ENCODE results near the gene DDX56. TPM values are rescaled to one million over a fixed set of nuclear protein-coding genes. Genes with fewer than 3 reads are reported as not detected.
A peak's percentile ranks its signal among the peaks of the same experiment; 100 is the strongest.

DDX56 gene
- total RNA-seq, 2 donors from 2014 or later = 32.2 to 54.1 TPM

GRCh38 chr7:44576228-44576627 lies 2.5 kb upstream of the DDX56 start:
- no peak for TF ChIP-seq POLR2A (IDR thresholded peaks at IDR 0.05)
- no peak for TF ChIP-seq CTCF (IDR thresholded peaks at IDR 0.05)
- Histone ChIP-seq H3K36me3 (replicated peaks in 1 of 2; ENCODE audit: insufficient read depth in 1 of 2, low read depth in 2 of 2) (peaks cover 0 to 22% of the 10 kb centered on the region in 2 donors), H3K27me3 (no peaks in the 10 kb centered on the region), H3K4me3 (no peak overlapping the region), H3K27ac (no peak overlapping the region), H3K9me3 (no peaks in the 10 kb centered on the region), H3K4me1 (peaks cover 40% of the 10 kb centered on the region)
- intact Hi-C loops (cut with DNase I) = no loop called here
- WGBS, 2 donors = 79 to 82% methylated on average over 2 of the region's 2 CpGs
- DNase-seq = no peak
- ATAC-seq = no peak

- TF ChIP-seq POLR2A (IDR thresholded peaks at IDR 0.05) = no peak
- TF ChIP-seq CTCF (IDR thresholded peaks at IDR 0.05) = no peak
- no peaks in the 10 kb centered on the region for H3K27me3 ChIP-seq
- H3K27ac ChIP-seq = no peak overlapping the region
- no peaks in the 10 kb centered on the region for H3K9me3 ChIP-seq
- H3K4me3 ChIP-seq = no peak overlapping the region
- ATAC-seq = no peak
- H3K36me3 ChIP-seq (replicated peaks in 1 of 2; ENCODE audit: insufficient read depth in 1 of 2, low read depth in 2 of 2) = peaks cover 9 to 30% of the 10 kb centered on the region in 2 donors
- intact Hi-C loops (cut with DNase I) = no loop called here
- peaks cover 28% of the 10 kb centered on the region for H3K4me1 ChIP-seq
- no peak for DNase-seq
Measured at GRCh38 chr7:44575054-44575453, 1.3 kb upstream of the DDX56 start.

GRCh38 chr7:44574287-44574872 lies 672 bp upstream of the DDX56 start:
- no peaks in the 10 kb centered on the region for H3K27me3 ChIP-seq
- no peaks in the 10 kb centered on the region for H3K9me3 ChIP-seq
- ATAC-seq (no peak), DNase-seq (no peak)
- peak overlapping the region; percentile 57 to 73 for H3K4me3 ChIP-seq
- TF ChIP-seq POLR2A (IDR thresholded peaks at IDR 0.05) (no peak), CTCF (IDR thresholded peaks at IDR 0.05) (no peak)
- intact Hi-C loops (cut with DNase I) = no loop called here
- H3K36me3 ChIP-seq (replicated peaks in 1 of 2; ENCODE audit: insufficient read depth in 1 of 2, low read depth in 2 of 2) = peaks cover 9 to 31% of the 10 kb centered on the region in 2 donors
- peak overlapping the region; percentile 57 to 88 (median 84) for H3K27ac ChIP-seq
- WGBS, 2 donors = 24 to 28% methylated on average over 15 to 18 of the region's 18 CpGs
- peaks cover 22% of the 10 kb centered on the region for H3K4me1 ChIP-seq

- Histone ChIP-seq H3K27me3 (no peaks in the 10 kb centered on the region), H3K36me3 (replicated peaks in 1 of 2; ENCODE audit: insufficient read depth in 1 of 2, low read depth in 2 of 2) (peaks cover 19 to 37% of the 10 kb centered on the region in 2 donors), H3K4me3 (peak overlapping the region in 1 of 2 donors; percentile 73), H3K27ac (no peak overlapping the region), H3K9me3 (no peaks in the 10 kb centered on the region), H3K4me1 (peaks cover 22% of the 10 kb centered on the region)
- intact Hi-C loops (cut with DNase I) = no loop called here
- DNase-seq = no peak
- TF ChIP-seq CTCF (IDR thresholded peaks at IDR 0.05) (no peak), POLR2A (IDR thresholded peaks at IDR 0.05) (no peak)
- ATAC-seq = no peak
- 52 to 57% methylated on average over 5 of the region's 5 CpGs for WGBS, 2 donors
Measured at GRCh38 chr7:44572771-44573170, 937 bp downstream of the DDX56 start.

GRCh38 chr7:44569959-44570358 lies 3.7 kb downstream of the DDX56 start:
- H3K27ac ChIP-seq = no peak overlapping the region
- intact Hi-C loops (cut with DNase I) = loop anchor here (10.0 kb wide), 1 partner anchor 335 kb away; no protein-coding TSS in a partner anchor
- WGBS, 2 donors = 90% methylated on average over 6 to 9 of the region's 9 CpGs
- no peak for DNase-seq
- TF ChIP-seq CTCF (IDR thresholded peaks at IDR 0.05) (no peak), POLR2A (IDR thresholded peaks at IDR 0.05) (no peak)
- H3K4me3 ChIP-seq = no peak overlapping the region
- no peak for ATAC-seq
- H3K36me3 ChIP-seq (replicated peaks in 1 of 2; ENCODE audit: insufficient read depth in 1 of 2, low read depth in 2 of 2) = peaks cover 26 to 45% of the 10 kb centered on the region in 2 donors
- no peaks in the 10 kb centered on the region for H3K27me3 ChIP-seq
- H3K4me1 ChIP-seq = peaks cover 22% of the 10 kb centered on the region
- no peaks in the 10 kb centered on the region for H3K9me3 ChIP-seq
